Stimulated activated naive CD8-positive, alpha-beta T cell treated with anti-CD3 and anti-CD28 coated beads, Interleukin-15, Interleukin-2, amounts not matched to agents 100 ng/mL and 50 ng/mL, for 24 hours (primary cell): ENCODE measurements around the gene NLRP14.

Source experiments
- H3K27ac Mint-ChIP-seq: one replicate; pipeline ENCODE4 v1.8.0; 2021; ENCODE audit warnings: mild to moderate bottlenecking, mixed read lengths
- H3K27me3 Mint-ChIP-seq: one replicate; pipeline ENCODE4 v1.8.0; 2021; ENCODE audit warnings: mixed read lengths
- H3K36me3 Mint-ChIP-seq: one replicate; pipeline ENCODE4 v1.8.0; 2021; ENCODE audit warnings: low read depth, mixed read lengths
- H3K4me1 Mint-ChIP-seq: one replicate; pipeline ENCODE4 v1.8.0; 2021; ENCODE audit warnings: low read depth, mixed read lengths
- H3K4me3 Mint-ChIP-seq: one replicate; pipeline ENCODE4 v1.8.0; 2021; ENCODE audit warnings: mild to moderate bottlenecking, mixed read lengths
- H3K9me3 Mint-ChIP-seq: one replicate; pipeline ENCODE4 v1.8.0; 2021; ENCODE audit warnings: mixed read lengths

Gene NLRP14

GRCh38 chr11:7081441-7081840 lies 61.2 kb downstream of the NLRP14 start:
- H3K27me3 Mint-ChIP-seq, result peaks cover 3% of the 10 kb centered on the region
- no peaks in the 10 kb centered on the region for H3K4me1 Mint-ChIP-seq
- H3K27ac Mint-ChIP-seq, result no peak overlapping the region
- H3K9me3 Mint-ChIP-seq, result peaks cover 13% of the 10 kb centered on the region
- no peaks in the 10 kb centered on the region for H3K36me3 Mint-ChIP-seq
- H3K4me3 Mint-ChIP-seq, result no peak overlapping the region

- H3K9me3 Mint-ChIP-seq, result no peaks in the 10 kb centered on the region
- no peak within 1 kb of the TSS for H3K4me3 Mint-ChIP-seq
- no peaks in the 10 kb centered on the region for H3K4me1 Mint-ChIP-seq
- H3K36me3 Mint-ChIP-seq, result no peaks in the 10 kb centered on the region
- H3K27me3 Mint-ChIP-seq, result peaks cover 24% of the 10 kb centered on the region
- no peak within 1 kb of the TSS for H3K27ac Mint-ChIP-seq
Observed at GRCh38 chr11:7088921-7089320, 68.6 kb downstream of the NLRP14 start, which contains the start of gene RBMXL2. RBMXL2 (plus strand) TSS chr11:7088998; CDS start chr11:7089121, 123 bp downstream.

GRCh38 chr11:7089328-7090251 lies 69.3 kb downstream of the NLRP14 start:
- Mint-ChIP-seq H3K36me3 (no peaks in the 10 kb centered on the region), H3K27ac (no peak overlapping the region), H3K9me3 (no peaks in the 10 kb centered on the region), H3K4me1 (no peaks in the 10 kb centered on the region), H3K27me3 (peaks cover 25% of the 10 kb centered on the region), H3K4me3 (no peak overlapping the region)

- Mint-ChIP-seq H3K9me3 (no peaks in the 10 kb centered on the region), H3K4me1 (no peaks in the 10 kb centered on the region), H3K36me3 (no peaks in the 10 kb centered on the region), H3K4me3 (no peak overlapping the region), H3K27ac (no peak overlapping the region), H3K27me3 (peaks cover 26% of the 10 kb centered on the region)
Observed at GRCh38 chr11:7098235-7098832, 78.1 kb downstream of the NLRP14 start.

- H3K36me3 Mint-ChIP-seq, result no peaks in the 10 kb centered on the region
- H3K4me3 Mint-ChIP-seq, result no peak overlapping the region
- no peaks in the 10 kb centered on the region for H3K9me3 Mint-ChIP-seq
- H3K27me3 Mint-ChIP-seq, result peaks cover 27% of the 10 kb centered on the region
- H3K4me1 Mint-ChIP-seq, result no peaks in the 10 kb centered on the region
- no peak overlapping the region for H3K27ac Mint-ChIP-seq
Observed at GRCh38 chr11:7115780-7116179, 95.5 kb downstream of the NLRP14 start.

- Mint-ChIP-seq H3K4me1 (no peaks in the 10 kb centered on the region), H3K36me3 (no peaks in the 10 kb centered on the region), H3K4me3 (no peak overlapping the region), H3K27ac (no peak overlapping the region), H3K27me3 (peaks cover 25% of the 10 kb centered on the region), H3K9me3 (no peaks in the 10 kb centered on the region)
Observed at GRCh38 chr11:7116370-7116769, 96.1 kb downstream of the NLRP14 start.
